Activated gamma-delta T cell treated with Interleukin-2 at 50 U/mL for 16 hours (primary cell): ENCODE results near the gene ACADSB.

ENCODE experiments used
- DNase-seq: peaks from one replicate; pipeline ENCODE4 v3.0.0-alpha.2; 2020

ACADSB gene

GRCh38 chr10:123008355-123009104 is at the start of gene ACADSB, which contains the start of gene IKZF5:
TSS of gene ACADSB (plus strand) at chr10:123009006. CDS start at chr10:123009030, 24 bp downstream.
TSS of gene IKZF5 (minus strand) at chr10:123008795. CDS start at chr10:122998625, 10,170 bp downstream.
- peak; percentile 96 for DNase-seq

- no peak for DNase-seq
These were observed 46.4 kb upstream of the ACADSB start for GRCh38 chr10:122962405-122962804.

DNA sequence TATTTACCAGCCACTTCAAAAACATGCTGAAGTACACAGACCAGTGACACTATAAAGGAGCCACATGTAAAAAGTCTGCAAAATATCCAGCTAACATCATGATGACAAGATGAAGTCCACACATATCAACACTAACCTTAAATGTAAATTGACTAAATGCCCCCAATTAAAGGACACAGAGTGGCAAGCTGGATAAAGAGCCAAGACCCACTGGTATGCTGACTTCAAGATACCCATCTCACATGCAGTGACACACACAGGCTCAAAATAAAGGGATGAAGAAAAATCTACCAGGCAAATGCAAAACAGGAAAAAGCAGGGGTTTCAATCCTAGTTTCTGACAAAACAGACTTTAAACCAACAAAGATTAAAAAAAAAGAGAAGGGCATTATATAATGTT is 41.9 kb upstream of the ACADSB start:
- no peak for DNase-seq

GRCh38 chr10:122968698-122969097 is 40.1 kb upstream of the ACADSB start:
- no peak for DNase-seq

DNA sequence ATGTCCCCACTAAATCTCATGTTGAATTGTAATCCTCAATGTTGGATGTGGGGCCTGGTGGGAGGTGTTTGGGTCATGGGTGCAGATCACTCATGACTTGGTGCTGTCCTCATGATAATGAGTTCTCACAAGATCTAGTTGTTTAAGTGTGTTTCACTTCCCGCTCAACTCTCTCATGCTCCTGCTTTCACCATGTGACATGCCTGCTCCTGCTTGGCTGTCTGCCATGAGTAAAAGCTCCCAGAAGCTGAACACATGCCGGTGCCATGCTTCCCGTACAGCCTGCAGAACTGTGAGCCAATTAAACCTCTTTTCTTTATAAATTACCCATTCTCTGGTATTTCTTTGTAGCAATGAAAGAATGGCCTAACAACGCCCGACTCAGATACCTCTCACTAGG is 34.8 kb upstream of the ACADSB start:
- no peak for DNase-seq

- DNase-seq, result no peak
These were observed 34.2 kb upstream of the ACADSB start for GRCh38 chr10:122974543-122975064.

DNA sequence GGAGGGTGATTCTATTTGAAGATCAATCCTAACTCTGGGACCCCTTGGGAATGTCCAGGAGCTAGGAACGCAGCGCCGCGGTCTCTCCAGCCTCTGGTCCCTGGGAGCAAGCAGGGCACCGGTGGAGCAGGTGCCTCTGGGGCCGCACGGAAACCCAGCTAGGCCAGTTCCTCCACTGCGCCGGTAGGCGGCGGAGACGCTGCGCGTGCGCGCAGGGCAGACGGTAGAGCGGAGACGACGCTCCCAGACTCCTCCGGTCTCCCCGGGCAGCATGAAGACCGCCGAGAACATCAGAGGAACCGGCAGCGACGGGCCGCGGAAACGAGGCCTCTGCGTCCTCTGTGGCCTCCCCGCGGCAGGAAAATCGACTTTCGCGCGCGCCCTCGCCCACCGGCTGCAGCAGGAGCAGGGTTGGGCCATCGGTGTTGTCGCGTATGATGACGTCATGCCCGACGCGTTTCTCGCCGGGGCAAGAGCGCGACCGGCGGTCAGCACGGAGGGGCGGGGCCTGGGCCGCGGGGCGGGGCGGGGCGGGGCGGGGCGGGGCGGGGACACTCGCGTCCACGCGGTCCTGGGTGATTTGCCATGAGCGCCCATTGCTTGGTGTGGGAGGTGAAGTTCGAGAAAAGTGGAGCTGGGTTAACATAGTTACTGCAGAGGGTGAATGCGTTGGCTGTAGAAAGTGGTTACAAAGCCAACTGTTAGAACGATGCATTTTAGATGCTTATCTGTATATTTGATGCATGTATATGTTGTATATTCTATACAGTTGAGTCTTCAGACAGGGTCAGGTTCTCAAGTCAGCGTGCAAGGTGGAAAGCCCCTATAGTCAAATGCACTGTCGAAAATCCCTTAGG is 28.4 kb upstream of the ACADSB start, which contains the start of gene PSTK:
PSTK (plus strand) TSS at position 193 of the 857 bp plus-strand sequence; CDS start at position 272, 79 bp downstream.
- DNase-seq, result peak; percentile 80

DNA sequence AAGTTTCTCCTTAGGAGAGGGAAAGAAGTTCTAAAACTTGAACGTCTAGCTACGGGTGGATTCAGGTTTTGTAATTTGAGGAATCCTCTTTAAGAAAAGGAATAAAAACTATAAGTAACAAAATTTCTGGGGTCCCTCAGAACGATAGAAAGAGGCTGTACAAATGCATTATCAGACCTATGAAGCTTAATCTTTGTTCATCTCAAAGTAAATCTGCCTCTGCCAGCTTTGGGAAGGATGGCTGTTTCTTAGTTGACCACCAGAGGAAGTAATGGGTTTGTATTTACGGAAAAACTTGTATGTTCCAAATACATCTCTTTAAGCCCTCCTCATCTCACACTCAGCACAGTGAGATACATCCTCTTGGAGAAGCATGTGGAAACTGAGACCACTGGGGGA is 27.7 kb upstream of the ACADSB start:
- DNase-seq, result no peak

GRCh38 chr10:122983898-122984297 is 24.9 kb upstream of the ACADSB start:
- no peak for DNase-seq

DNA sequence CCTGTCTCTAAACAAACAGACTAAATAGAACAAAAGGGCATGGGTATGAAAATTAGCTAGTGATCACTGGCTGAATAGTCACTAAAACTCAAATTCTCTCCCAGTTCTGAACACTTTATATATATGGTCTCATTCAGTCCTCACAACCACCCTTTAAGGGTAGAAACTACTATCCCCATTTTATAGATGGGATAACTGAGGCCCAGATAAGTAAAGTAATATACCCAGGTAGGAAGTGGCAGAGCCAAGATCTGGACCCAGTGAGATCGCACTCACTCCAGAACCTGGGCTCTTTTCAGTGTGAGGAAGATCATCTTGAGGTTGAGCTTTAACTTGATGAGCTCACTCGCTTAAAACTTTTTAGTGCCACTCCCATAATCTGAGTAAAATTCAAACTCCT is 24.1 kb upstream of the ACADSB start:
- DNase-seq, result no peak

DNA sequence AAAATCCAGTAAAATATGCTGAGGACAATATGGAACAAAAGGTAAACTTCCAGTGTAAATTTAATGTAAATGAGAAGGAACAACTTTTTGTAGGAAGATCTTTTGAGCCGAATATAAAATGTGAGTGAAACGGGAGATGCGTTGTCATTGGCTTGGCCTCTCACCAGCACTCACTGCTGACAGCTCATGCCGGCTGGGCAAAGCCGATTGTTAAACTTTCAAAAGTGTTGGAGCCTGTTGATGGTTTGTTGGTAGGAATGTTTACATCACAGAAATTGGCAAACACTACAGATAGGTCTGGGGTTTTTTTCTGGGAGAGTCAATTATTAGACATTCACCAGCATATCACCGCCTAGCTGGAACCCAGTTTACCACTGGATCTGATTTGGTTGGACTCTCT is 22.5 kb upstream of the ACADSB start:
- DNase-seq, result no peak

GRCh38 chr10:122988501-122988900 is 20.3 kb upstream of the ACADSB start:
- no peak for DNase-seq

- no peak for DNase-seq
These were observed 18.5 kb upstream of the ACADSB start for GRCh38 chr10:122990278-122990677.

- no peak for DNase-seq
These were observed 16.7 kb upstream of the ACADSB start for GRCh38 chr10:122992031-122992585.

- no peak for DNase-seq
These were observed 14.9 kb upstream of the ACADSB start for GRCh38 chr10:122993797-122994336.

DNA sequence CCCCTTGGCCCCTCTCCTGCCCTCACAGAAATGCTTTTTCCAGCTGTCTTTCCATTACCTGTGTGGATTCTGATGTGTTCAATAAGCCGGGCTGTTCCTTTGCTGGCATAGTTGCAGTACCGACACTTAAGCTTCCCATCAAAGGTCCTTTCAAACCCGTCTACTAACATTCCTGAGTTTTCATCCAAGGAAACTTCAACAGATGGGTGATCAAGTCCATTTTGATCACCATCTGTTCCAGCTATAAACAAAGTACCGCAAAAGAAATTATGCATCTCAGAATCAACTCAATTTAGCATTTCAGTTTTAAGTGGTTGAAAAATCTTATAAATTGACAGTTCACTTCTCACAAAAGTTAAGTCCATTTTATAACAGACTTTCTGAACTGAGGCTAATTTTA is 12.9 kb upstream of the ACADSB start:
- DNase-seq, result no peak

DNA sequence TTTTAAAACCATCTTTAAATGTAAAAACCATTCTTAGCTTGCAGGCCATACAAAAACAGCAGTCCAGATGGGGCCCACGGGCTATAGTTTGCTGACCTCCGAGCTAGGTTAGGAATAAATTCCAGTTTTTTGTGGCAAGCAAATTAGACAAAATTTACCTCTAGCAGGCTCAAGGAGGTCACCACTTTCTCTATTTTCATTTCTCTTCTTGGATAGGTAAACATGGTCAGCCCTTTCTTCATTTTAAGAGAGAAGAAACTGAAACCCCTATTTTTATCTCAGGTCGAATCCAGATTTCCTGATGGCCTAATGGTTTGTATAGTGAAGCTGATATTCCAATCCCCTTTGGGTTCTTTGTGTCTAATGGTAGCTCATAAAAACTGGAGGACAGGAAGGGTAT is 10.9 kb upstream of the ACADSB start:
- no peak for DNase-seq

DNA sequence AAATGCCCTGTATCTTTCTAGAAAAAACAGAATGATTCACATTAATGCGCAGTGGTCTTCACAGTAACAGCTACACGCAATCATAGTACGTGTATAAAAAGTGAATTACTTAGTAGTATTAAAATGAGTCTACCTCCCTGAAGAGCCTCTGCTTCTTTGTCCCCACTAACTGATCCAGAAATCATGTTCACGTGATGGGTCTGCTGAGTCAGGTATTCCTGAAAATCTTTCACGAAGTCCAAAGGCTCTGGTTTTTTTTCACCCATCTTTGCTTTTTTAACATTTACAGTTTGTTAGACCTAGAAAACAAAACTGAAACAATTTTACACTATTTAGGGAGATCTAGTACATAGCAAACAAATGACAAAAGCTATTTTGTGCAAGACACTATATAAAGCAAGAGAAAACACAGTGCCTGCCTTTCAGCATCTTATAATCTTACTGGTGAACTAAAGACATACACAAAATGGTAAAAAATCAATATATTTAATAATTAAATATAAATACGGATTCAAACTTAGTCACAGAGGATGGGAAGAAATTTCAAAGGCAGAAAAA is 10.4 kb upstream of the ACADSB start:
- no peak for DNase-seq

- DNase-seq, result no peak
These were observed 9.9 kb upstream of the ACADSB start for GRCh38 chr10:122998934-122999333.

DNA sequence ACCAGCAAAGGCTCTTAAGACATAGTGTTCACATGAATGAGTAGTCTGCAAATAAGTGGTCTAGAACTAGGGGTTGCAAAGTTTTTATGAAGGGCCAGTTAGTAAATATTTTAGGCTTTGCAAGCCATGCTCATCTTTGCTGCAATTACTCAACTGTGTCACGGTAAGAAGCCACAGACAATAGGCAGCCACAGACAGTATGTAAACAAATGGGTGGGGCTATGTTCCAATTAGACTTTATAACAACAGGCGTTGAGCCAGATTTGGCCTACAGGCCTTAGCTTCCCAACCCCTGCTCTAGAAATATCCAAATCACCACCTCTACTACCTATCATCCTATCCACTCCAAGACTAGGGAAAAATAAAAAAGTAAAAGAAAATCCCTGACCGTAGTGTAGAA is 9.5 kb upstream of the ACADSB start:
- no peak for DNase-seq

DNA sequence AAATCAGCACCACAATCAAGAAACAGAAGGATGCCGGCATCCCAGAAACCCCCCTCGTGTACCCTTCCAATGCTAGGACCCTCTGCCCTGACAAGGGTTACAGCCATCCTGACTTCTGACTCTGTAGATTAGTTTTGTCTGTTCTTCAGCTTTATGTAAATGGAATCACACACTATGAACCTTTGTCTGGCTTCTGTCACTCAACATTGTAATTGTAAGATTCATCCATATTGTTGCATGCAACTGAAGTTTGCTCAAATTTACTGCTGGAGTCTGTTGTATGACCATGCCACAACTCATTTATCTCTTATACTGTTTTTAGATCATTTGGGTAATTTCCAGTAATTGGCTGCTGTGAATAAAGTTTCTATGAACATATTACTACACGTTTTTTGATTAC is 8.7 kb upstream of the ACADSB start:
- no peak for DNase-seq

- DNase-seq, result no peak
These were observed 7.4 kb upstream of the ACADSB start for GRCh38 chr10:123001370-123001769.

- DNase-seq, result no peak
These were observed 4.5 kb upstream of the ACADSB start for GRCh38 chr10:123004298-123004697.
